ENCODE measurements around the gene COL9A1. TPM values are rescaled to one million over a fixed set of nuclear protein-coding genes. Genes with fewer than 3 reads are reported as not detected.
"Not testable (repeated sequence)": the region's sequence is repeated elsewhere in the genome, so short reads cannot be mapped to it uniquely, and the experiment has no call there.

COL9A1 gene
- total and polyA plus RNA-seq, 2 experiments from 2014 or later, result 11.2 to 22.1 TPM

DNA sequence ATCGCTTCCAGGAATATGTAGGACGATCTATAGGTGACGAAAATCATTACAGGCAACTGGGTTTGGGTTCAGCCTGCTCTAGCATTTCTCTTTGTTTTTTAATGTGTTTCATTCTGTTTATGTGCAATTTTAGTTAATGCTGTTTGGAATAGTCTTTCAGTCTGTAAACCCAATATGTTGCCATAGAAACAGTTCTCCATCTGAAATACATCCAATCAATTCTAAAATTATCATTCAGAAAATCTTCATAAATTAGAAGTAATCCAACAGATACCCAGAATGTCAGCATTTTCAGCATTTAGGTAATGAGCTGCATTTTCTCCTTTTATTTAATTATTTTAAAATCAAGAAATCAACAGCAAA, 34.8 kb upstream of the COL9A1 start:
- Histone ChIP-seq H3K4me3 (no peak overlapping the region), H3K36me3 (no peaks in the 10 kb centered on the region), H3K4me1 (ENCODE audit: low read depth) (no peaks in the 10 kb centered on the region), H3K27ac (no peak overlapping the region), H3K9me3 (ENCODE audit: low read depth) (no peaks in the 10 kb centered on the region), H3K27me3 (no peaks in the 10 kb centered on the region)
- no peak for DNase-seq (ENCODE audit: low read depth in 1 of 2, low spot score in 1 of 2)
- TF ChIP-seq, protein P1, sequence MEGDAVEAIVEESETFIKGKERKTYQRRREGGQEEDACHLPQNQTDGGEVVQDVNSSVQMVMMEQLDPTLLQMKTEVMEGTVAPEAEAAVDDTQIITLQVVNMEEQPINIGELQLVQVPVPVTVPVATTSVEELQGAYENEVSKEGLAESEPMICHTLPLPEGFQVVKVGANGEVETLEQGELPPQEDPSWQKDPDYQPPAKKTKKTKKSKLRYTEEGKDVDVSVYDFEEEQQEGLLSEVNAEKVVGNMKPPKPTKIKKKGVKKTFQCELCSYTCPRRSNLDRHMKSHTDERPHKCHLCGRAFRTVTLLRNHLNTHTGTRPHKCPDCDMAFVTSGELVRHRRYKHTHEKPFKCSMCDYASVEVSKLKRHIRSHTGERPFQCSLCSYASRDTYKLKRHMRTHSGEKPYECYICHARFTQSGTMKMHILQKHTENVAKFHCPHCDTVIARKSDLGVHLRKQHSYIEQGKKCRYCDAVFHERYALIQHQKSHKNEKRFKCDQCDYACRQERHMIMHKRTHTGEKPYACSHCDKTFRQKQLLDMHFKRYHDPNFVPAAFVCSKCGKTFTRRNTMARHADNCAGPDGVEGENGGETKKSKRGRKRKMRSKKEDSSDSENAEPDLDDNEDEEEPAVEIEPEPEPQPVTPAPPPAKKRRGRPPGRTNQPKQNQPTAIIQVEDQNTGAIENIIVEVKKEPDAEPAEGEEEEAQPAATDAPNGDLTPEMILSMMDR (IDR thresholded peaks at IDR 0.05; ENCODE audit: low read depth, low read length), result no peak

DNA sequence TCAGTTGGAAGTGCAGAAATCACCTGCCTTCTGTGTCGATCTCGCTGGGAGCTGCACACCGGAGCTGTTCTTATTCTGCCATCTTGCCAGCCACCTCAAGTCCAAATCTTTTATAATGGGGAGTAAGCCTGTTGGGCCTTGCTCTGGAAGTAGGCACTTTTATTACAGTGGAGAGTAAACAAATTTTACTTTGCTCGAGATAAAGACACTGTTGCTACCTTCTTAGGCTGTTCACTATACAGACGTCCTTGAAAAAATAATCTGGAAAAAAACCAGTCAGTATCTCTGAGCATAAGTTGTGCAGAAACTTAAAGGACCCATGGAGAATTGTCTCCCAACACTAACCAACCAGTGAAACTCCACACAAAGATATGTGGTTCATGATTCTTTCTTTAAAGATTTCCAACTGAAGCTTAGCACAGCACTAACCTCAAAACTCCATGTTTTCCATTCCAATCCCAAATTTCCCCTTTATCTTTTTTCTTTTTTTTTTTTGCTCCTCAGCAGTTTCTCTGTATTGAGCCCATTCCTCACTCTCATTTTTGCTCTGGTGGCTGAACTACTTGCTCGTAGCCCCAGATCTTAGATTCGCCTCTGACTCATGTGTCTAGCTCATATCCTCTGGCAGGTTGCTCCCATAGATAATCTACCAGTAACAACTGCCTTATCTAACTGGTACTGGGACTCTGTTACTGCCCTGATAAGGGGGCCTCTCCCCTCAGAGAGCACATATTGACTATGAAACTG, 34.3 kb upstream of the COL9A1 start:
- Histone ChIP-seq H3K27me3 (no peaks in the 10 kb centered on the region), H3K9me3 (ENCODE audit: low read depth) (no peaks in the 10 kb centered on the region), H3K36me3 (no peaks in the 10 kb centered on the region), H3K27ac (no peak overlapping the region), H3K4me1 (ENCODE audit: low read depth) (no peaks in the 10 kb centered on the region), H3K4me3 (no peak overlapping the region)
- TF ChIP-seq, protein P1 (IDR thresholded peaks at IDR 0.05; ENCODE audit: low read depth, low read length), result no peak
- no peak for DNase-seq (ENCODE audit: low read depth in 1 of 2, low spot score in 1 of 2)

DNA sequence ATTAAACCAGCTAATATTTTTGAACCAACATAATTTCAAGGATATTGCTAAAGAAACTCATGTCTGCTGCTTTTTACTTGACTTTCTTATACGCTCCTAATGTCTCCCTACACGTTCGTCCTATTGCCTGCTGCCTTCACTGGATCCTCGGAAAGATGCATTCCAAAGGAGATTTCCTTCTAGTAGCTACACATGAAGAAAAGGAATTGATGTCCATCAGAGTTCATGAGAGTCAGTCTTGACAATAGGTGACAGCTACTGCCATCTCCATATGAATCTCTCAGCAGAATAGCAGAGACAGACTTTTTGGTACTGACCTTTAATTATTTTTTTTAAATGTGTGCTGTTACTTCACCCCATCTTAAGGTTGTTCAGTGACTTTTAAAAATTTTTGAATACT, 24.2 kb upstream of the COL9A1 start:
- Histone ChIP-seq H3K4me3 (no peak overlapping the region), H3K4me1 (ENCODE audit: low read depth) (no peaks in the 10 kb centered on the region), H3K27me3 (no peaks in the 10 kb centered on the region), H3K36me3 (no peaks in the 10 kb centered on the region), H3K9me3 (ENCODE audit: low read depth) (no peaks in the 10 kb centered on the region), H3K27ac (no peak overlapping the region)
- TF ChIP-seq, protein P1 (IDR thresholded peaks at IDR 0.05; ENCODE audit: low read depth, low read length), result no peak
- DNase-seq (ENCODE audit: low read depth in 1 of 2, low spot score in 1 of 2), result no peak

DNA sequence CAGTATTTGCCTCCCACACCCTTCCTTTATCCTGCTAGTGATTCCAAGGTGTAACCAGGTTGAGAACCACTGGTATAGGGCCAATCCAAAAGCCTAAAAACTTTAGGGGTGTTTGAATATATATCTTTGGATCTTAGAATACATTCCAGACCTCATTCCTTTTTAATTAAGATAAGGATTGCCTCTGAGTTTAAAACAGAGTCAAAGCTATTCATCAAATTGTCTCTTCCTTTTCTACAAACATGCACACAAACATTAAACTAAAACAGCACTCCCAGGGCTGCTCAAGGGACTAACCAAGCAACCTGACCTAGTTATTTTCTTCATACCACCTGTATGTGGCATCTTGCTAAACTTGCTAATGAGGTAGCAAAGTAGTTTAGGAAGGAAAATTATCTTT, 22.1 kb upstream of the COL9A1 start:
- Histone ChIP-seq H3K9me3 (ENCODE audit: low read depth) (no peaks in the 10 kb centered on the region), H3K27me3 (no peaks in the 10 kb centered on the region), H3K27ac (no peak overlapping the region), H3K36me3 (no peaks in the 10 kb centered on the region), H3K4me3 (no peak overlapping the region), H3K4me1 (ENCODE audit: low read depth) (no peaks in the 10 kb centered on the region)
- DNase-seq (ENCODE audit: low read depth in 1 of 2, low spot score in 1 of 2), result no peak
- TF ChIP-seq, protein P1 (IDR thresholded peaks at IDR 0.05; ENCODE audit: low read depth, low read length), result no peak

DNA sequence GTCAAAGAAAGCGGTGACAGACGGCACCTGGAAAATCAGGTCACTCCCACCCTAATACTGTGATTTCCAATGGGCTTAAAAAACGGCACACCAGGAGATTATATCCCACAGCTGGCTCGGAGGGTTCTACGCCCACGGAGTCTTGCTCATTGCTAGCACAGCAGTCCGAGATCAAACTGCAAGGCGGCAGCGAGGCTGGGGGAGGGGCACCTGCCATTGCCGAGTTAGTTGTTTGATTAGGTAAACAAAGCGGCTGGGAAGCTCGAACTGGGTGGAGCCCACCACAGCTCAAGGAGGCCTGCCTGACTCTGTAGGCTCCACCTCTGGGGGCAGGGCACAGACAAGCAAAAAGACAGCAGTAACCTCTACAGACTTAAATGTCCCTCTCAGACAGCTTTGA, 14.9 kb upstream of the COL9A1 start:
- H3K27me3 ChIP-seq; H3K9me3 ChIP-seq (ENCODE audit: low read depth); H3K4me3 ChIP-seq; H3K4me1 ChIP-seq (ENCODE audit: low read depth); H3K36me3 ChIP-seq; H3K27ac ChIP-seq; DNase-seq (ENCODE audit: low read depth in 1 of 2, low spot score in 1 of 2): not testable (repeated sequence)

DNA sequence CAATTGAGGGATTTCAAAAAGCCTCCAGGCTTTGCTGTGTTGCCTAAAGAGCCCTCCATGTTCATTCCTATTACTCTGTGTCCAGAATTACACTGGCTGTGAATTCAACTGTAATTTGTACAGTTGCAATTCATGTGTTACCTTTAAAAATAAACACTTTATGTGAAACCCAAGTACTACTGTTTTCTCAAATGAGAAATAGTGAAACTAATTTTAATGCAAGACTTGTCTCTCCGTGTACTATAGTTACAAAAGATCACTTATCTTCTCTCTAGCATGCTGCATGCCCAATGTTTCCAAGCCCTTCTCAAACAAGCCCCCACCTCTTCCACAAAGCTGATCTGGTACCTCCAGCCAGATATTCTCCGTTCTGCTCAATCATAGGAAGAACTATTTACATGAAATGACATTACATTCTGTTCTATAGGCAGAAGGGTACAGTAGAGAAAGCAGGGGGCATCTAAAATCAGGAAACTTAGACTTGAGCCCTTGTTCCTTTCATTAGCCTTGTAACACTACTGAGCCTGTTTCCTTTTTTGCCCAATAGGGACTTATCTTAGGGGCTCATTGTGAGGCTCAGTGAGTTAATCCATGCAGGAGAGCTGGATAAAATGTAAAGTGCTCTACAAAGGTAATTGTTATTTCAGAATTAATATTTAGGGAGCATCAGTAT, 12.3 kb upstream of the COL9A1 start:
- TF ChIP-seq, protein P1 (IDR thresholded peaks at IDR 0.05; ENCODE audit: low read depth, low read length), result no peak
- Histone ChIP-seq H3K27ac (no peak overlapping the region), H3K9me3 (ENCODE audit: low read depth) (no peaks in the 10 kb centered on the region), H3K4me3 (no peak overlapping the region), H3K4me1 (ENCODE audit: low read depth) (no peaks in the 10 kb centered on the region), H3K27me3 (no peaks in the 10 kb centered on the region), H3K36me3 (no peaks in the 10 kb centered on the region)
- DNase-seq (ENCODE audit: low read depth in 1 of 2, low spot score in 1 of 2), result no peak
